Measurements from ENCODE around the gene CDC7.
A peak's percentile ranks its signal among the peaks of the same experiment; 100 is the strongest.

The CDC7 gene

DNA sequence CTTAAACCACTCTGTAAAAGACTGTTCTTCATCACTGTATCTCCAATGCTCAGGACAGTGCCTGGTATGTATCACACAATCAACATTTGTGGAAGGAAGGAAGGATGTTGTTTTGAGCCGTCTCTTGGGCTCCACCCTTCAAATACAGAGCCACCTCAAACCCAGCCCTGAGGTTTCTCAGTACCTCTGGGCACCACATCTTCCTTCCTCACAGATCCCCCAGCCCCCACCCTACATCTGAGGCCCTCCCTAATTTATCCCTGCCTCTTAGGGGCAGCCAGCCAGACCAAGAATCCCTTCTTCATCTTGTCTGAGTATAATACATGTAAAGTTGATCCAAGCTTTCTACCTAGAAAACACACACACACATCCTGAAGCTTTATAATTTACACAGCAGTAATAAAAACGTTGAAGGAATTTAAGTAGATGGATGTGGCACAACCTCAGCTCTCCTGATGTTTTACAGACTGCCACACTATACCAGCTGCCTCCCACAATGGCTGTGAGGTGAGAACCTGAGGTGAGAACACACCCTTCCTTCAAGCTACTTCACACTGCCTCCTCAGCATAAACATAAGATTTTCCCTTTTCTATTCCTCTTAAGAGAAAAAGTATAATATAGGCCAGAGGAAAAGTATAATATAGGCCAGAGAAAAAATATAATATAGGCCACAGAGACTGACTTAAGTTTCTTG lies 48.5 kb downstream of the CDC7 start:
- no peak for DNase-seq

DNA sequence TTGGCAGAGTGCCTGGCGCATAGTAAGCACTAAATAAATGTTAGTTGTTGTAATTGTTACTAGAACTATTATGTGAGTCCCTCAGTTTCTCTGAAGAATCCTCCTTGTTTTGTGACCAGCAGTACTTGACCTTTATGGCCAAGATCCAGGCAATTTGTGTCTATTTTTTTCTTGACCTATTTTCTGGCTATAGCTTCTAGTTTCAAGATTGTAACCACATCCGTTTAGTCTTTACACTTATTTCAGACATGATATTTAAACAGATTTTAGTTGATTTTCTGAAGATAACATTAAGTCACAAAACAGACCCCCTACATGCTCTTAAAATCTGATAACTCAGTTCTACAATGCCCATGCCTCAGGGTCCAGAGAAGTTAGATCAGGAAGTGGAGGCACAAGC lies 50.3 kb downstream of the CDC7 start:
- DNase-seq, result no peak

DNA sequence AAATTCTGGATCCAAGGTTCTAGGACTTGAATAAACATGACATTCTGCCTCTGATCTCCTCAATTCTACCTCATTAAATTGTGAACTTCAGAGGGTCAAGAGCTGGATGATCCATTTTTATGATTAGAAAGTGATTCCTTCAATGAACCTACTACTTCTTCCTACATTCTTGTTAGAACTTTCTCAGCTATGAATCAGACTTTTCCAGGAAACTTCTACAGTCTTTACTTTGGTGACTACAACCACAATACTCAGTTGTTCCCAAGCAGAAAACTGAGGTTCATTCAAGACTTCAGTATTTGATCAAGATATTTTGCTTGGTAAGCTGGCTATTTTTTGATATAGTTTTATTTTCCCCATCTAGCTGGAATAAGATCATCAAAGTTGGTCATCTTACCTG lies 51.4 kb downstream of the CDC7 start:
- DNase-seq, result peak in 1 of 3 donors; percentile 32

DNA sequence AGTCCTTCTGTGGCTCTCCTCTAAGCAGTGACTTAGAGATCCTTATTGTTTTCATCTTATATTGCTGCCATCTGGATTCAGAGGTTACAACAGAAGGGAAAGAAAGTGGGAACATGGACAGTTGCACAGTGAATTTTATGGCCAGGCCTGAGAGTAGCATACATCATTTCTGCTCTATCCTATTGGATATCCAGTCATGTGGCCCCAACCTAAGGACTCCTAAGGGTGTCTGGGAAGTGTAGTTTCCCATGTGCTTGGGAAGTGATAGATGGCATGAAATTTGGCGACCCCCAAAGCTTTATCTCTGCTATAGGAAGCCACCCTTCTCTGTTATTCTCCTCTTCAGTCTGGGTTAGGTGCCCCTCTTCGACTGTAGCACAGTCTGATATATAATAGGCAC lies 51.9 kb downstream of the CDC7 start:
- DNase-seq, result no peak

DNA sequence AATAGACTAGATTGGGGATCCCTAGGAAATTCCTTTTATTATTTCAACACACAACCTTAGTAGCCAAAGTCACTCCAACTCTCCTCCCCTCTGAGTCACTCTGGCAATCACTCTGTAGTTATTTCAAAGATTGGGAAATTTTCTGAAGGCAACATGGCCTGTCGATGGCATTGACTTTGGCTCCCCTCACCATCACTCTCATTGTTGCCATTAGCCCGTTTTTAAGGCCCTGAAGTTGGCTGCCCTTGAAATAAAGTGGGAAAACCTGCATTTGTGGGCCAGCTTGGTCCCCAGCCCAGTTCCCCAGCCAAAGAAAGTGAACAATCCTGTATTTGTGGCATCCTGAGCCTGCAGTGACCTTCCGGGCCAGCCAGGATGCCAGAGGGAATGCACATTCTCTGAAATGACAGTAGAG lies 52.5 kb downstream of the CDC7 start:
- peak; percentile 48 to 80 (median 69) for DNase-seq

DNA sequence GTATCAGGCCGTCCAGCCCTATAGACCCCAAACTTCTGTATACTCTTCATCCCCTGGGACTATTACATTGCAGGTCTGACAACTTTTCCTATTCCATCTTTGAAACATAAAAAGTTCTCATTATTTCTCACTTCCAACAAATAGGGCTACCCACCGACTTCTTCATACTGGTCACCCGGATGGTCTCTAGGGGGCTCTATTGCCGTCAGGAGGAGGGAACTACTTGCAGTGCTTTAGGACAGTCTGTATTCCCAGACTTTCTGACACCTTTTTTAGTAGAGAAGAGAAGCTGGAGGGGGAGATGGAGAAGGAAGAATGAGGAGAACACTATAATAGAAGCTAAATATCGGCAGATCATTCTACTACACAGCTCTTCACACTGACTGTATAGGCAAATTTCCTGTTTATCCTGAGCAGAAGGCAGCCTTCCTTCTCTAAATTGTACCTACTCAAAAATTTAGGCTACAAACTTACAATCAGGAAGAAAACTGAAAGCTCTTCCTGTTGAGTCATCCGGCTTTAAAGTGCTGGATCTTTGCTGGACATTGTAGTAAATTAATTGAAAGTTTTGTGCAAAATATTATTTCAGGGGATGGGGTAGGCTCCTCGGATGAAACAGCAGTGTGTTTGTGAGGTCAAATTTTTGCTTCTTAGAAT lies 54.6 kb downstream of the CDC7 start:
- DNase-seq, result peak in 2 of 3 donors; percentile 23 to 45

DNA sequence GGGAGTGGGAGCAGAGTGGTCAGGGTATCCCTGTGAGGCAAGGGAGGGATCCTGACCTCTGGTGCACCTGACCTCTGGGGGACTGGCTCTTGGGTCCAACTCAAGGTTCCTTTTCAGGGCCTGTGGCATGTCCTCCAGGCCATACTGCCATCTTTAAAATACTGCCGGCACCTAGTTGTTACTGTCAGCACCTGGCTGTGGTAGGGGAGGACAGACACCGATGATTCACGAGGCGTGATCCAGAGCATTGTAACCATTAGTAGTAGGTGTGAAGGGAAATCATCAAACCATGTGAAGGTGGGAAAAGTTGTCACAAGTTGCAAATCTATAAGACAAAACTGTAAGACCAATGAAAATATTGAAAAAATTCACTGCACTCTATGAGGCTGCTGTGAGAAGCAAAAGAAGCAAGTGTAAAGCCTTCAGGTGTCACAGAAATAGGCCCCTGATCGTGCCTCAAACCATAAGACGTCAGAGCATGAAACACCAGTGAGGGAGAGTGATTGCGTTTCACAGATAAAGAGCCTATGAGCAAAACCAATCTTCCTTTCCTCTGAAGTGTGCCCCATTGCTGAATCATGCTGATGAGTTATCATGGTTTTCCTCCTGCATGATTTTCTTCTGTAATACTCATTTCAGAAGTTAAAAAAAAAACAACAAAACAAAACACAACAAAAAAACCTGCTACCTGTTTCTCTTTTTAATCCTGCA lies 55.3 kb downstream of the CDC7 start:
- peak; percentile 23 to 58 (median 53) for DNase-seq

DNA sequence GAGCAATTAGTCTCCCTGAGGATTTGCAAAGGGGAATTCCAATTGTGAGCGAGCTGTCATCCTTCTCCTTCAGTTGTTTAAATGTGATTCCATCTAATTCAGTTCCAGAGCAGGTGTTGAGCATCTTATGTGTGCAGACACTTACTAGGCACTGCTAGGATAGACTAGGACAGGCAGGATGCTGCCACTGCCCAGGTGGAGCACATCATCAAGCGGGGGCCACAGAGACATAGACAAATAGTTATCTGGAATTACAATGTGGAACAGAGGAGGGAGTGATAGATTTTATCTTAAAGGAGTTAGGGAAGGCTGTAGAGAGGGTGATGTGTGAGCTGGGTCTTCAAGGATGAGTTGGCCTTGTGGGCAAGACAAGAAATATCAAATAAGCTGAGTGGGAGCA lies 55.9 kb downstream of the CDC7 start:
- DNase-seq, result no peak

DNA sequence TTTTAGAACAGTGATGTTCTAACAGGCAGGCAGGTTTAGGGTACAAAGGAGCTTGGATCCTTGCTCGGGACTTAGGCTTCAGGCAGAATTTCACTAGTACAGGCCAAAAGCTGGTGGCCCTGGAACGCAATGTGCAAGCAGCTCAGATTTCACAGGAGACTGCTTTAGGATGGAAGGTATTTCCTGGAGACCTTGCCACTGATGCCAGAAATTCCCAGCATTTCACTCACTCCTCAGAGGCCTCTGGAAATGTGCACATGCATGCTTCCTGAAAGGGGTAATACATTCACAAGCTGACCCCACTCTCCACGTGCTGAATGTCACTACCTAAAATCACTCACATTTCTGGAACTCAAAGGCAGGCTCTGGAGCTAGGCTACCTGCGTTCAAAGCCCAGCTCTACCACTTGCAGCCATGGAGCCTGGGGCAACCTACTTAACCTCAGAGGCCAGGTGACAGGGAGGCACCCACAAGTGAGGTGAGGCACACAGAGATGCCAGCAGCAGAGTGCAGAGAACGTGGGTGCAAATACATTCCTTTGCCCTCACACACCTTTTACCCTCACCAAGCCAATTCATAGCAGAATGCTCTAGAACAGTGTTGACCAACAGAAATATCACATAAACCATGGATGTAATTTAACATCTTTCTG lies 56.5 kb downstream of the CDC7 start:
- DNase-seq, result no peak

DNA sequence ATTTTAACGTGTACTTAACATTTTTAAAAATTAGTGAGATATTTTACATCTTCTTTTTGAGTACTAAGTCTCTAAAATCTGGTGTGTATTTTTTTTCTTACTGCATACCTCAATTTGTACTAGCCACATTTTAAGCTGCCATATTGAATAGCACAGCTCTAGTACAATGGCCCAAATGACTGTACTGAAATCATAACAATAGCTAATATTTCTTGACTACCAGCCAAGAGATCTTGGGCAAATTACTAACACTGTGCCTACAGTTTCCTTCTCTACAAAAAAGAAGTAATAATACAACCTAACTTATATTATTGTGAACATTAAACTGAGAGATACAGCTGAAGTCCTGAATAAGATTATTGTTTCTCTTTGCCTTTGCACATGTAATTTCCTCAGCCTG lies 57.2 kb downstream of the CDC7 start:
- DNase-seq, result no peak

DNA sequence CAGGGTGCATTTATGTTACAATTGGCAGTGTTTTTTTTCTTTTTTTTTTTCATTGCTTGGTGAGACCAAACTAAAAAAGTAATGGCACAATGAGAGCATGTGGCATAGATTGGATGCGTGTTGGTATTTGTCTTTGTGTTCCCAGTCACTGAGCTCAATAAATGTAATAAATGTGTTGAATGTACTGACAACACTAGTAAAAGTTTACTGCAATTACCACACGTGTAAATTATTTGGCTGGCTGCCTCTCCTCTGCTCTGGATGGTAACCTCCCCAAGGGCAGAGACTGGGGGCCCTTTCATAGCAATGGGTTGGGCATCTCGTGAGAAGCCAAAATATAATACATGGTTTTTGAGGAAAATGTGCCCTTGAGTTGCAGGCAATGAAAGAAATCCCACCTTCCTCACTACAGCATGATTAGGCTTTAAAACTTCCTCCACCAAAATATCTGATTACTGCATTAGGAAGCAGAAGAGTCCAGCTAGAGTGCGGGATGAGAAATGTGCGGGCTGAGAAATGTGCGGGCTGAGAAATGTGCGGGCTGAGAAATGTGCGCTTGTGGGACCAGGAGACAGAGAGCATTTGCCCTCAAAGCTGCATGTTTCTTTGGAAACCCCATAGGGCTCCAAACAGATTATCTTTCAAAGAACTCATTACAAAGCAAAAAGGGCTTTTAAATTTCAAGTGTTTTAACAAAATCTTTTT lies 58.5 kb downstream of the CDC7 start:
- DNase-seq, result no peak

DNA sequence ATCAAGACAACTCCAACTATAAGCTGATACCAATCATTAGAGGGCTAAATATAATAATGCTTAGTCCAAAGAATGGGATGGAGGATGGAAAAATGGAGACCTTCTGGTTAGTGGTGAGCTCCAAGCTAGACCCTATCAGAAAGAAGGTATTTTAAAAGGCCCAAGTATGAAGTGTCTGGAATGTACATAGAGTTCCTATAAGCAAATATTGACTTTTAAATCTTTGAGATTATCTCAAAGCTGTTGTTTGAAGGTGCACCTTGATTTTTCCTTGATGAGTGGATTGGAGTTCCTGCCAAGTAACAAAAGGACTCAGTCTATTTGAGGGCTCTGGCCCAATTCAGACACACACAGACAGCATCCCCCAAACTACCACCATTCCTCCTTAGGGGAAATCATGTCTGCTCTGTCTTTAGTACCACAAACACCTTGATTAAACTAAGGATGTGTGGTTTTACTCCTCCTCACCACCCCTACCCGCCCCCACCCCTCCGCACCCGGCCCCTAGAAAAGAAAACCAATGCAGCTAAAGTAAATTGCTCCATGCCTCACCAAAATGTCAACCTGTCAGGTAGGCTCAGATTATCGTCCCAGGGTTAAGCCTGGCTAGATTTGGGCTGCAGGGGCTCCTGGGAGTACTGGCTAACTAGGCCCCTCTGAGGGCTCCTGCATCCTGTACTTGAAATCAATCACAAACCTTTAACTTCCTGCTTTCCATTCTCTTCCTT lies 59.4 kb downstream of the CDC7 start:
- DNase-seq, result no peak

DNA sequence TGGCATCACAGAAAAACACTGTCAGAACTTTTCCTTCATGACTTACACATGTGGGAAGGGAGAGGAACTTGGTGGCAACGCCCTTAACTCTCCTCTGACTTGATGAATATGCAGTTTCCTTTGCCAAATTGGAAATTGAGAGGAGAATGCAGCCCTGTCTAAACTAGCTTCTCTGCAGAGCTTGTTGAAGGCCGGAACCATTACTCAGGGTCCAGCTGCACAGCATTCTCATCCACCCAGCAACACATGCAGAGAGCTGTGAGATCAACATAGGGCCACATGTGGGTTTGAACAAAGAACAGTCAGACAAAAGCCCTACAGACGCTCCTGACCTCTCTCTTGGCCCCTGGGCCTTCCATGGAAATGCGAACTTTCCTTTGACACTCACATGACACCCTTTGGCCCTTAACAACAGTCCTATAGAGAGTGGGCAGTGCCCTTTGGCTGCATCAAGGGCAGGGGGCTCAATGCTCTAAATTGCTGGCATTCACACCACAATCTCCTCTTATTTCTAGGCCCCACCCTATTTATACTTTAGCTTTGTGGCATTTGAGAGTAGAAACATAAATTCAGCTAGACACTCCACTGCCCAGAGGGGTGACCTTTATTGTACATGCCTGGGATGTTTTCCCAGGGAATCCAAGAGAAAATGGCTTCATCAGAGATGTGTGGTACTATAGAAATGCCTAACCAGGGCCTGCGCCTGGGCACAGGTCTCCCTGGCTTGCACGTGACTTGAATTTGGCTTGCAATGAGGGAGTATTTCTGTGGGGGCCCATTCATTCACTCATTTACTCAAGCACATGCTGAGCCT lies 64.4 kb downstream of the CDC7 start:
- DNase-seq, result no peak

DNA sequence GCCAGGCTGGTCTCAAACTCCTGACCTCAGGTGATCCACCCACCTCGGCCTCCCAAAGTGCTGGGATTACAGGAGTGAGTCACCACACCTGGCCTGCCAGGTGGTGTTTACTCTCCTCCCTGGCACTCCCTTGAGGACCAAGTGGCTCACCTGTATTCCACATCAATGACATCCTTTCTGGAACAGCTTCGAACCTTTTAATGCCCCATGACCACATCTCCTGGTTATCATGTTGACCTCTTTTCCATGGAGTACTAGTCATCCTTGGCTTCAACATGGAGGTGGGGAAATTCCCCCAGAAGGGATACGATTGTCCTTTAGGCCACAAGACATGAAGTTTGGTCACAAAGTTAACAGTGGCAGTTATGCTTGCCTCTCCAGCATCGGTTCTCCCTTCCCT lies 66.9 kb downstream of the CDC7 start:
- peak; percentile 37 to 64 (median 47) for DNase-seq

DNA sequence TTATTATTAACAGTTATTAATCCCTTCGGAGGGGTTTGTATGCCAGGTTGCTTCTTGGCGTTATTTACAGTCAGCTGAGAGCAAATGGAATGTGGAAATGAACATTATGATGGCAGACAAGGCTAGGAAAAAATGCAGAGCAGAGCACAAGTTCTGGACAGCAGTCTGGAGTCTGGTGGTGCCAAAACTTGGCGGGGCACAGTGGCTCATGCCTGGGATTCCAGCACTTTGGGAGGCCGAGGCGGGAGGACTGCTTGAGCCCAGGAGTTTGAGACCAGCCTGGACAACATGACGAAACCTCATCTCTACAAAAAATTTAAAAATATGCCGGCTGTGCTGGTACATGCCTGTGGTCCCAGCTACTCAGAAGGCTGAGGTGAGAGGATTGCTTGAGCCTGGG lies 67.6 kb downstream of the CDC7 start:
- DNase-seq, result no peak

DNA sequence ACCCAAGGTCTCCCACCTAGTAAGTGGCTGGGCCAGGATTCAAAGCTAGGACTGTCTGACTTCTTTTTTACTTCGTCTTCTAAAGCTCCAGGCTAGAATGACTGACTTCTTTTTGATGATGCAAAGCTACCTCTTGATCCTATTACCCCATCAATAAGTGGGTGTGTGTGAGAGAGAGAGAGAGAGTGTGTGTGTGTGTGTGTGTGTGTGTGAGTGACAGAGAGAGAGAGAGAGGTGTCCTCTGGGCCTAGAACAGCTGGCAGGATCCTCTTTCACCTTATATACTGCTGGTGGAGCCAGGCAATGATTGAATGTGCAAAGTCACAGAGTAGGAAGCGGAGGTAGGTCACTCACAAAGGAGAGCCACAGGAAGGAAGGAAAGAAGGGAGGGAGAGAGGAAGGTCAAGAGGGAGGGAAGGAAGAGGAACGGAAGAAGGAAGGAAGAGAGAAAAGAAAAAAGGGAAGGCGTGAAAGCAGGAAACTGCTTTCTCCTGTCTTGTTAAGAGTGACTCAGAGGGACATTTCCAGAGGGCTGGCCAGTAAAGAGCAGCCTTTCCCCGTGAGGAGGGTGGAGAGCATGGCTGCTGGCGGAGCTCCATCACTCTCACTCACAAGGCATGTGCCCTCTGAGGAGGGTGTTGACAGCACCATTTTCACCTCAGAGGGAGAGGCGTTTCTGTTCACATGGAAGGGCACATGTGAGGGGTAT lies 68.9 kb downstream of the CDC7 start:
- peak; percentile 83 to 84 (median 83) for DNase-seq

DNA sequence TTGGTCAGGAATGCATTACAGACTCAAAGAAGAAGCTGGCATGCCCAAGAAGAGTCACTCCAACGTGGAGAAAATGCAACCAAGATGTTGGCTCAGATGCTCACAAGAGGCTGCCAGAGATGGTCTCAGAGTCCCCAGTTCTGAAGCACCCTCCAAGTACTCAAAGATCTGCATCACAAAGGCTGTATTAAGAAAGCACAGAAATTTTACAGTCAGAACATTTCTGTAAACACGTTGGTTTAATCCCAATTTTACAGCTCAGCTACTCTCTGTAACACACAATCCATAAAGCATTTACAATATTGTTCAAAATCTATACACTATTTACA lies 69.4 kb downstream of the CDC7 start:
- no peak for DNase-seq

DNA sequence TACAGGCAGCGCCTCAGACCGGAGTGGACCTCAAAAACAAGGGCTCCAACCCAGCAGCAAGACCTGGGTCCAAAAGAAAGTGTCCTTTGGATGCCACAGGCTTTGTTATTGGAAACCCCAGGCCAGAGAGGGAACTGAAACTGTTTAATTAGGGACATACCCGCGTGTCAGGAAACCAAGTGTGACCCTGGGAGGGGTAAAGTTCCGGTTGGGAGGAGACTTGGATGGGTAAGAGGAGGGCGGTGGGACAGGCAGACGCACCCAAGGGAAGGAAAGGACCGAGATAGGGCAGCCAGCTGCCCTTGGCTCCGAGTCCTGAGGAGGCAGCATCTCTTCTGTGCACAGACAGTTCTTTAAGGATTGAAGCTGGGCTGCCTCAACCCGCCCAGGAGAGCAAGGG lies 71.4 kb downstream of the CDC7 start:
- DNase-seq, result peak; percentile 82 to 84 (median 83)
